HS-5 (cell line): ENCODE data around the gene BABAM2.

Source experiments
- DNase-seq: peaks from one replicate; pipeline ENCODE4 v3.0.0-alpha.2; 2012; ENCODE audit warnings: low read depth

Gene BABAM2

GRCh38 chr2:28129955-28130695 lies 239.6 kb downstream of the BABAM2 start:
- no peak for DNase-seq

- DNase-seq, result no peak
Measured at GRCh38 chr2:28133778-28134177, 243.2 kb downstream of the BABAM2 start.

GRCh38 chr2:28134262-28134812 lies 243.8 kb downstream of the BABAM2 start:
- no peak for DNase-seq

GRCh38 chr2:28134857-28135256 lies 244.3 kb downstream of the BABAM2 start:
- DNase-seq, result no peak

- DNase-seq, result no peak
Measured at GRCh38 chr2:28135324-28135723, 244.8 kb downstream of the BABAM2 start.

GRCh38 chr2:28135799-28136198 lies 245.3 kb downstream of the BABAM2 start:
- DNase-seq, result no peak

GRCh38 chr2:28136556-28136955 lies 246.0 kb downstream of the BABAM2 start:
- DNase-seq, result no peak

GRCh38 chr2:28137221-28137620 lies 246.7 kb downstream of the BABAM2 start:
- DNase-seq, result peak; percentile 64

GRCh38 chr2:28142386-28142785 lies 251.9 kb downstream of the BABAM2 start:
- no peak for DNase-seq

- no peak for DNase-seq
Measured at GRCh38 chr2:28148000-28148399, 257.5 kb downstream of the BABAM2 start.

GRCh38 chr2:28148566-28148965 lies 258.0 kb downstream of the BABAM2 start:
- DNase-seq, result no peak

- DNase-seq, result no peak
Measured at GRCh38 chr2:28150236-28150915, 259.8 kb downstream of the BABAM2 start.

GRCh38 chr2:28150994-28151393 lies 260.5 kb downstream of the BABAM2 start:
- no peak for DNase-seq

GRCh38 chr2:28152585-28153280 lies 262.2 kb downstream of the BABAM2 start:
- no peak for DNase-seq

- no peak for DNase-seq
Measured at GRCh38 chr2:28153851-28154250, 263.3 kb downstream of the BABAM2 start.

- DNase-seq, result no peak
Measured at GRCh38 chr2:28155086-28155485, 264.6 kb downstream of the BABAM2 start.

GRCh38 chr2:28155627-28156026 lies 265.1 kb downstream of the BABAM2 start:
- DNase-seq, result no peak

- DNase-seq, result no peak
Measured at GRCh38 chr2:28158791-28159190, 268.3 kb downstream of the BABAM2 start.

- peak; percentile 59 for DNase-seq
Measured at GRCh38 chr2:28160986-28161425, 270.5 kb downstream of the BABAM2 start.

GRCh38 chr2:28161466-28161865 lies 270.9 kb downstream of the BABAM2 start:
- no peak for DNase-seq

- no peak for DNase-seq
Measured at GRCh38 chr2:28162564-28162963, 272.0 kb downstream of the BABAM2 start.

- DNase-seq, result no peak
Measured at GRCh38 chr2:28163028-28163427, 272.5 kb downstream of the BABAM2 start.
